Activated naive CD4-positive, alpha-beta T cell treated with anti-CD3 and anti-CD28 coated beads, Interleukin-2, amount 50 U/mL, for 16 hours (primary cell): Measurements from ENCODE around the gene PCYT1A.
"Not testable (repeated sequence)": the region's sequence is repeated elsewhere in the genome, so short reads cannot be mapped to it uniquely, and the experiment has no call there.

Experiments used
- DNase-seq: peaks from one replicate; pipeline ENCODE4 v3.0.0-alpha.2; 2020

PCYT1A gene

DNA sequence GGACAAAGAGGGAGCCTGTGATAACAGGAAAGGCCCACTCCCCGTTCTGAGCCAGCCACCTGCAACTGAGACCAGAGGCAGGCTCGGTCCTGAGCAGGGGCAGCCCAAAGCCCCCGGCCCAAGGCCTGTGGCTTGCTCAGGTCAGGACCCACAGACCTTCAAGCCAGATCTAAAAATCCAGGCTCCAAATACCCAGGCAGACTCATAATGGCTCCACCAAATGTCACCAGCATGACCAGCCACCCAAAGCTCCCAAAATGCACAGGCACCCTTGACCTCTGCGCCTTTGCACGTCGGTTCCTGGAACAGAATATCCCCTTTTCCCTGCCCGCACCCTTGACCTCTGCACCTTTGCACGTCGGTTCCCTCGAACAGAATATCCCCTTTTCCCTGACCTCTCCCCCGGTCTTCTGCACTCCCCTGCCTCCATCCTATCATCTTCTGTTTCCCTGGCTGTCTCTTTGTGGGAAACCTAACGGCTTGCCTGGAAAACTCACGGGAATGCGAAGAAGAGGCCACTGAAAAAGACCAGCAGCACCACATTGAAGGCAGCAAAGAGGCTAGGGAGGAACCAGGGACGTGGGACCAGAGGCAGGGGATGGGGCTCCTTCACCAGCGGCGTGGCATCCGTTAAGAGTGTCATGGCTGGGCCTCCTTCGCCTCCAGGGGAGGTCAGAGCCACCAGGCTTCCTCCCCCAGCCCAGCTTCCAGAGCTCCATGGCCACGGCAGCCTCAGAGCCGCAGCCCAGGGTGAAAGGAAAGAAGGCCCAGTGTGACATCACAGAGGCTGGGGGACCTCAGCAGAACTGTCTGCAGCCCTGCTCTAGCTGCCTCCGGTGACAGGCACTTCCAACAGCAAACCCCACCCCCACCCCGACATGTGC, 76.6 kb downstream of the PCYT1A start, which contains the start of gene ZDHHC19:
Gene ZDHHC19 (minus strand): TSS at position 728 of the 884 bp plus-strand sequence. CDS start 85 bp downstream, at position 643.
- DNase-seq, result no peak

DNA sequence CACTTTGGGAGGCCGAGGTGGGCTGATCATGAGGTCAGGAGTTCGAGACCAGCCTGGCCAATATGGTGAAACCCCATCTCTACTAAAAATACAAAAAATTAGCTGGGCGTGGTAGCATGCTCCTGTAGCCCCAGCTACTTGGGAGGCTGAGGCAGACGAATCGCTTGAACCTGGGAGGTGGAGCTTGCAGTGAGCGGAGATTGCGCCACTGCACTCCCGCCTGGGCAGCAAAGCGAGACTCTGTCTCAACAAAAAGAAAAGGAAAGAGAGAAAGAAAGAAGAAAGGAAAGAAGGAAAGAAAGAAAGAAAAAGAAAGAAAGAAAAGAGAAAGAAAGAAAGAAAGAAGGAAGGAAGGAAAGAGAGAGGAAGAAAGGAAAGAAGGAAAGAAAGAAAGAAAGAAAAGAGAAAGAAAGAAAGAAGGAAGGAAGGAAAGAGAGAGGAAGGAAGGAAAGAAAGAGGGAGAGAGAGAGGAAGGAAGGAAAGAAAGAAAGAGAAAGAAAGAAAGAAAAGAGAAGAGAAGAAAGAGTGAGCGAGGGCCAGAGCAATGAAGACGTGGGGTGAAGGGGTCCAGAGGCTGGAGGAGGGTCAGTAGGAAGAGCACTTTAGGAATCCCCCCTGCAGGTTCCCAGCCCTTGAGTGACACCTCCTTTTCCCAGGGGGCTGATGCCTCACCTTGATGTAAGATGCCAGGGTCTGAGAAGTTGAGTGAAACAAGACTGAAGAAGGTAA, 77.4 kb downstream of the PCYT1A start:
- not testable (repeated sequence) for DNase-seq

DNA sequence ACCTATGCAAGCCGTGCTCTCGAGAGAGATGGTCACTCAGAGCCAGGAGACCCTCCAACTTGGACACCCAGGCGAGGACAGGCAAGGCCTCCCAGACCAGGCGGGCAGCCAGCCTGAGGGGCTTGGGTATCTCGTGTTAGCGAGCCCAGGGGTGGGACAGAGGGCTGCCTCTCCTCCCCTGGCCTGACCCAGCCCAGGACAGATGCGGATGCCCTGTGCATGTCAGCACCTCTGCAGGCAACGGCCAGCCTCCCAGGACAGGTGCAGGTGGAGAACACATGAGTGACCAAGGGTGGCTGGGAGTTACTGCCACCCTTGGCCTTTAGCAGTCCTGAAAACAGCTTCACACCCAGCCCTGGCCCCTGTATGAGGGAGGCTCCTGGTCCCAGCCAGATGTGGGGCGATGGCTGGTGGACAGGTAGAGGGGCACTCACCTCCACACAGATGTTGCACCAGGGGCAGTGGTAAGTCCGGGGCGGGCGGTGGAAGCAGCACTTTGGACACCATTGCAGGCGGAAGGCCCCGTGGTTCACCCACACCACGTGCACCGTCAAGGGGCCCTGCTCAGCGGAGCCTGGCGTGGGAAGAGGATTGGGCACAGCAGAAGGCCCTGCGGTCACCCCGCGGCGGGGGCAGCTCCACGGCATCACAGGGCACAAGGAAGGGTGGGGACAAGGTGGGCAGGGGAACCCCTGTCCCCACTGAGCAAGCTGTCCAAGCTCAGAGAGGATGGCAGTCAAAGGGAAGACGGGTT, 78.4 kb downstream of the PCYT1A start:
- no peak for DNase-seq

DNA sequence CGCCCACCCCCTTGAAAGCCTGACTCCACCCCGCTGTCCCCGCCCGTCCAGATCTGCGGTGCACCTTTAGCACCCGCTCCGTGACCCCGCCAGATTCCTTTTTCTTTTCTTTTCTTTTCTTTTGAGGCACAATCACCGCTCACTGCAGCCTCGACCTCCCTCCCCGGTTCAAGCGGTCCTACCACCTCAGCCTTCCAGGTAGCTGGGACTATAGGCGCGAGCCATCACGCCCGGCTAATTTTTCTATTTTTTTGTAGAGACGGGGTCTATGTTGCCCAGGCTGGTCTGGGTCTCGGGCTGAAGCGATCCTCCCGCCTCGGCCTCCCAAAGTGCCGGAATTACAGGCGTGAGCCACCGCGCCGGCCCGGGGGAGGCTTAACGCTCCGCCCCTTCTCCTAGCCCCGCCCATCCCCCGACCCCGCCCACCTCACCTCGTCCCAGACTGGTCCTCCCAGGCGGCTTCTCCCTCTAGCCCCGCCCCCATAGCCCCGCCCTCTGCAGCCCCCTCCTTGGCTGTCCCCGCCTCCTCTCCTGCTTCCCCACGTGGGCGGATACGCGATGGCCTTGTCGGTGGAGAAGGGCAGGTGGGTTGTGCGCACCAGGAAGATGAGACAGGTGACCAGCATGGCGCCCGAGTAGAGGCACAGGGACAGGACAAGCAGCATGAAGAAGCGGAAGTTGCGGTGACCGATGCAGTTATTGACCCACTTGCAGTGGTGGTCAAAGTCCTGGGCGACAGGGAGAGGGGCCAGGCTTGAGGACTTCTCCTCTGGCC, 79.5 kb downstream of the PCYT1A start:
- DNase-seq, result peak; percentile 54

DNA sequence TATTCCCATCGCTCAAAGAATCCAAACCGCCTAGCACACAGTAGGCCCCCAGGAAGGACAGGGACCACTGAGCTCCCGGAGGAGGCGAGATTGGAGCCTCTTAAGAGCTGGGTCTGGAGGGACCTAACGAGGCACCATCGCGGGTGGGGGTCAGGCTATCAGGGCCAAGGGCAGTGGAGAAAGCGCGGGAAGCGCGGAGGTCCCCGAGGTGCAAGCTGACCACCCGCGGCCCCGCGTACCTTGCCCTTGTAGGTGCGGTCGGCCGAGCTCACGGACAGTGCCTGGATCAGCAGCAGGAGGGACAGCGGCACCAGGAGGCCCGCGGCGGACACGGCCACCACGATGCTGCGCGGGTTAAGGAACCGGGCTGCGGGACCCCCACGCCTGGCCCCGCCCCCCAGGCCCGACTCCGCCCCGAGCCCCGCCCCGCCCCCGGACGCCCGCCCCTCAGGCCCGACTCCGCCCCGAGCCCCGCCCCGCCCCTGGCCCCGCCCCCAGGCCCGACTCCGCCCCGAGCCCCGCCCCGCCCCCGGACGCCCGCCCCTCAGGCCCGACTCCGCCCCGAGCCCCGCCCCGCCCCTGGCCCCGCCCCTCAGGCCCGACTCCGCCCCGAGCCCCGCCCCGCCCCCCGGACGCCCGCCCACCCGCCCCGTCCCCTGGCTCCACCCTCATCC, 80.2 kb downstream of the PCYT1A start:
- DNase-seq, result no peak

DNA sequence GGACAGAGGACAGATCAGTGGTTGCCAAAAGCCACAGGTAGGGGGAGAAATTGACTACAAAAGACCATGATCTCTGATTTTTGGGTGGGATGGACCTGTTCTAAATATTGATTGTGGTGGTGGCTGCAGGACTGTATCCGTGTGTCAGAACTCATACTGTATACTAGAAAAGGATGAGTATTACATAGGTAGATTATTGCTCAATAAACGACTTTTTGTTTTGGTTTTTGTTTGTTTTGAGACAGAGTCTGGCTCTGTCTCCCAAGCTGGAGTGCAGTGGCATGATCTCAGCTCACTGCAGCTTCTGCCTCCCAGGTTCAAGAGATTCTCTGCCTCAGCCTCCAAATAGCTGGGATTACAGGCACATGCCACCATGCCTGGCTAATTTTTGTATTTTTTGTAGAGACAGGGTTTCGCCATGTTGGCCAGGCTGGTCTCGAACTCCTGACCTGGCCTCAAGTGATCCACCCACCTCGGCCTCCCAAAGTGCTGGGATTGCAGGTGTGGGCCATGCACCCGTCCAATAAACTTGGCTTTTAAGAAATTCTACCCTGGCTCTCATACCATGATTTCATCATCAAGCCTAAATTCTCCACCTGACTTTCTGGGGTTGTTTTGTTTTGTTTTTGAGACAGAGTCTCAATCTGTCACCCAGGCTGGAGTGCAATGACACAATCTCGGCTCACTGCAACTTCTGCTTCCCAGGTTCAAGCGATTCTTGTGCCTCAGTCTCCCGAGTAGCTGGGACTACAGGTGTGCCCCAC, 81.9 kb downstream of the PCYT1A start:
- not testable (repeated sequence) for DNase-seq

DNA sequence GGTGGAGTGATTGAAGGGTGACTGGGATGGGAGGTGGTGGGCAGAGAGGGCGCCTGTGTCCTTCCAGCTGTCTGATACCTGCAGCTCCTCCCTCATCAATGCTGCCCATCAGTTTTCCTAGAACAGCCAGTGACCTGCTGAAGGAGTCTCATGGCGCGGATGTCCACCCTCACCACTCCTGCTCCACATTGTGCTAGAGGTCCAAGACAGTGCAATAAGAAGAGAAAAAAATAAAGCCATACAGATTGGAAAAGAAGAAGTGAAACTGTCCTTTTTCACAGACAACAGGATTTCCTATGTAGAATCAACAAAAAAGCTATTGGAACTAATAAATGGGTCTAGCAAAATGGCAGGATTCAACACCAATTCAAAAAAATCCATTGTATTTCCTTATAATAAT, 83.7 kb downstream of the PCYT1A start:
- DNase-seq, result no peak

DNA sequence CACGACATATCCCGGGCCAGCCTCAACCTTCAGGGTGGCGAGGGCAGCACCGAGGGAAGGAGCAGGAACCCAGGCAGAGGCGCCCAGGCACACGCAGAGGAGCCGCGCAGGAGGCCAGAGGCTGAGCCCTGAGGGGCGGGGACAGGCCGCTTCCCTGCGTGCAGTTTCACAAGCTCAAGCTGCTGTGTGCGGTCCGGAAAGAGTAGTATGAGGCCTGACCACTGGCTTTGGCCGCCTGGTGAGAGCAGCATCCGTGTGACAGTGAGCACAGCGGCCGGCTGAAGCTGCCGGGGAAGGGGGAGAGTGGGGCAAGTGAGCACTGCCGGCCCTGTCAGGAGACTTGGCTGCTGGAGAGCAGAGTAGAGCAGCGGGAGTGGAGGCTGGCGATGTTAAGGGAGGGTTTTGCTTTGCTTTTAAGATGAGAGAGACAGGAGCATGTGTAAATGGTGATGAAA, 85.0 kb downstream of the PCYT1A start:
- DNase-seq, result no peak

DNA sequence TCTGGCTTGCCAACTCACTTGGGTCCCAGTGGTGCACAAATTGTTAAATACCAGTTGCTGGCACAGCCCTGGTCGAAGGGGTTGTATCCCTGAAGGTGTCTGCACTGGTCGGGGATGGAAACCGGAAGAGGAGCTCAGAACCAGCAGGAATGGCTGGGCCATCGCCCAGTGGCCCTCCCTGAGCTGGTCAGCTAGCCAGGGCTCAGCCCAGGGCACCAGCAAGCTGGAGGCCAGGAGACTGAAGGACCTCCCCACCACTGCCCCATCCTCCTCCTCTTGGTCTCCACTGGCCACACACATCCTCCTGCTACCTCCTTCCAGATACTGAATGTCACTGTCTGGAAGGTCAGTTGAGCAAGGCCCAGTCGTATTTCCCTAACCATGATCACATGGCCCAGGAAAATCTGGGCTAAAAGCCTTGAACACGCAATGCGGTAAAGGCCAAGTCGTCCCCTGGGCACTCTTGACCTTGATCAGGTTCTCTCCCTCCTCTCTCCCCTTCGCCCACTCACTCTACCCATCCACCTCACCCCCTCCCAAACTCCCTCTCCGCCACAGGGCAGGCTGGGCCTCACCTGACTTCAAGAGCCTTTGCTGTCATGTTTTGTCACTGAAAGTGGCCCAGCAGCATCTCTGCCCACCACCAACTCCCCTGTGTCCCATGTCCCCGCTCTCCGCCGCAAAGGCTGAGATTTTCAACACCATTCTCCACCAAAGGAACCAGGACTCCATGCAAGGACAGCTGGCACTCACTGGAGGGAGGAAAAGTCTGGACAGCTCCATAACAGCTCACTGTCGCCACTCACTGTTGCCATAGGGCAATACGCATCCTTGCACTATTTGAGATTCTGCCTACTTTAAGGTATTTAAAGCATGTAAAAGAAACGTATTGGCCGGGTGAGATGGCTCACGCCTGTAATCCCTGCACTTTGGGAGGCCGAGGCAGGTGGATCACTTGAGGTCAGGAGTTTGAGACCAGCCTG, 88.5 kb downstream of the PCYT1A start:
- no peak for DNase-seq

DNA sequence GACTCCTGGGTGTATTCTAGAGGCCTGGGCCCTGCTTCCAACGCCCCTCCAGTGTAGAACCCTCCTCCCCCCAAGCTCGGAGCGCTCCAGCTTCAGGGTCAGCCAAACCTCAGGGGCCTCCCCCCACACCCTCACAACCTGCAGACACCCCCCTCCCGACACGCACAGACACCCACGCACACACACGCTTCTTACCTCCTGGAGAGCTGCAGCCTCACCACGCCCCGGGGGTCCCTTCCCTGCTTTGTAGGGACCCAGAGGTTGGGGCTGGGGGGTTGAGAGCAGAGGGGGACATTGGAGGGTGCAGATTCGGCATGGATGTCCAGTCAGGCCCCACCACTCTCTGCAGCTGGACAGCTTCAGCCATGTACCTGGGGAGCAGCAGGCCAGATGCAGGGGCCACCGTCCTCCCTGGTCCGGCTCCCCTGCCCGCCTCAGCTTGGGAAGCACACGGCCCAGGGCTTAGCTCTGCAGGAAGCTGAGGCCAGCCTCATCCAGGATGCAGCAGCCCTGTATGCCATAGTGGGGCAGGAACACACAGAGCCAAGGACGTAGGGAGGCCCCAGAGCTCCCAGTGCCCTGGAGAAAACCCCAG, 89.3 kb downstream of the PCYT1A start:
- no peak for DNase-seq

DNA sequence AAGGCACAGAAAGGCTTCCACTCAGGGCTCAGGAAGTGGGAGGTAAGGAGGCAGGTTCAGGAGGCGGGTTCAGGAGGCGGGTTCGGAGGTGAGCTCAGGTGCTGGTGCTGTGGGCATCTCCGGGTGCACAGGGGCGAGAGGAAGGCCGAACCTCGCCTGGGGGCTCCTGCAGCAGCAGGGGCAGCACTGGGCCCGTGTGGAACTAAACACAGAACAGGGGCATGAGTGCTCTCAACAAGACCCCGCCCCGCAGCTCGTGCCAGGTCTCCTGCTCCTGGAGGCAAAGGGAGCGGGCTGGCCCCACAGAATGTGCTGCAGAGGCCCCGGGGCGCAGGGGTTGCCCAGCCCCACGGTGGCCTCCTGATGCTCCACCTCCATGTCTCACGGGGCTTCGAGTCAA, 90.0 kb downstream of the PCYT1A start:
- DNase-seq, result no peak

DNA sequence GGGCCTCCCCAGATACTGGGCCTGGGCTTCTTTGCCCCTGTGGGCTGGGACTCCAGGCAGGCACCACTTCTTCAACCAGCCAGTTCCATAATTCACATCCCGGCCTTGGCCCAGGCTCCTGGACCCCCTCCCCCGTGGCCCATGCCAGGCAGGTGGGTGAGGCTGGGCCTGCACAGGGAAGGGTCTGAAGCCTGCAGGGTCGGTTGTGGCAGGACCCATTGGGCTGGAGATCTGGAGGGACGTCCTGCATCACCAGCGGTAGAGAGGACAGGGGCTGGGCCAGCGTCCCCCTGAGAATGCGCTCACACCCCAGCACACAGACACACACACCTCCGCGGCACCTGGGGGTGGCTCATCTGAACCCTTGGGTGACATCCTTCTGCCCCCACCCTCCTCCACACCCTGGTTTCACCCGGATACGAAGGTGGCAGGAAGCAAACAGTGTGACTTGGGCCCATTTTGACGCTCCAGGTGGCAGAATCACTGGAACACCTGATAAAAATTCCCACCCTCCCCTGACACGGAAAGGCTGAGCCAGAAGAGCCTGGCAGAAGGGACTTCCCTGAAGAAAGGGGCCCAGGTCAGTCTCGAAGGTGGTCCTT, 91.8 kb downstream of the PCYT1A start:
- DNase-seq, result no peak

DNA sequence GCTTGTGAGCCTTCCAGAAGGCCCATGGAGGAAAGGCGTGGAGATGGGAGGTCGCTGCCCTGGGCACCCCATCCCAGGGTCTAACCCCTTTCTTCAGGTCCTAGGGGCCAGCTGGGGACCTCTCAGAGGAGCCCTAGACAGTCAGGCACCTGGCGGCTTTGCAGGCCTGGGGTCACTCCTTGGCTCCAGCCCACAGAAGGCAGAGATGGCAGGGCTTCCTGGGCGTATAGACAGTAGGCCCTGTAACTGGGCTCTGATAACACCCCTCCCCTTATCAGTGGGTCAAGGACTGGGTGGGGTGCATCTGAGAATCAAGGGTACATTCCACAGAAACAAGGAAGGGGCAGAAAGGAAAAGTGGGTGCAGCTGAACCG, 93.0 kb downstream of the PCYT1A start:
- DNase-seq, result no peak

DNA sequence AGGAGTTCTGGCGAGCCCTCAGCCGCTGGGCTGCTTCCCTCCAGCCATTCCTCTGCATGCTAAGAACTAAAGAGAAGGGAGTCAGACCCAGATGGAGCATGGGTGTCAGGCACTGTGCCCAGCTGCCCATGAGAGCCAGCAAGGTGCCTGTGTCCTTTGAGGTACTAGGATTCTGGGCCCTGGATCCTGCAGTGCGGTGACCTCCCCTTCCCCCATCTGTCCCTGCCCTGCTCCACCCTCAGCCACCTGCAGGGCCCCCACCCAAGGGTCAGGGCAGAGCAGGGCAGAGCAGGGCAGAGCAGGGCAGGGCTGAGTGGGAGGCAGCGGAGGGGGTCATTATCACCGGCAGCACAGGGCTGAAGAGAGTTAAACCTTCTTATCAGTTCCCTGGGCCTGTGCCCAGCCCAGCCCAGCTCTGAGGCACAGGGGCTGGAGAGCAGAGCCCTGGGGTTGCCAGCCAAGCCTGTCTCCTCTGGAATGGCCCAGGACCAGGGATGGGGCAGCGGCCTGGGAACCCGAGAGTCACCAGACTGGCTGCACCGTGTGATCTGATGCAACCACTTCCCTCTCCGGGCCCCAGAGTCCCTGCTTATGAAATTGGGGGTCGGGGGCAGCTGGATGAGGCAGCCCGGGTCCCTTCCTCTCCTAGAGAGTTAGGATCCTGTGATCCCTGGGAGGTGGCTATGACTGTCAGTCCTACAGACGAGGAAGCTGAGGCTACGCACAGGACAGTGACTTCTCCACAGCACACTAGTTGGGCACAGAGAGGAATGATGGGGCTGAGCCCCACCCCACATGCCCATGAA, 93.6 kb downstream of the PCYT1A start:
- DNase-seq, result no peak

DNA sequence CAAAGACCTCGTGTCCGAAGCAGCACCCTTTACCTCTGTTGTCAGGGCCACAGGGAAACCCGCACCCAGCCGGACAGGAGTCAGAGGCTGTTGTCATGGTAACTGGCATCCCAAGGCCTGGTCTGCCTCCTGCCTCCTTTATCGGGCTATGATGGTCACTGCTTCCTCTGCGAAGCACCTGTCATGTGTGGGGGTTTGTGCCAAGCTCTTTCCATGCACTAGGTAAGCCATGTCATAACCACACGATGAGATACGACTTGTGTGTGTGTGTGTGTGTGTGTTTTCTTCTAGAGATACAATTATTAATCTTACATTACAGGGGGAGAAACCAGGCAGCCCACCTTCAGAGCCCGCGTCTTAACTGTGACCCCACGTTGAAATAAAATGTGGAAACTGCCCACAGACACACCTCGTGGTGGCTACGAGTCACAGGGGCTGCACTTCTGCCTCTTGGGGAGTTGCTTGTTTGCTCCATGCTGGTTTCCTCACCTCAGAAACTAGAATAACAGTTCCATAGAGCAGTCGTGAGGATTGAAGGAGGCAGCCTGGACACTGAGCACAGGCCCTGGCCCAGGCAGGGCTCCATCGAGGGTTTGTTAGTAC, 94.3 kb downstream of the PCYT1A start:
- no peak for DNase-seq

DNA sequence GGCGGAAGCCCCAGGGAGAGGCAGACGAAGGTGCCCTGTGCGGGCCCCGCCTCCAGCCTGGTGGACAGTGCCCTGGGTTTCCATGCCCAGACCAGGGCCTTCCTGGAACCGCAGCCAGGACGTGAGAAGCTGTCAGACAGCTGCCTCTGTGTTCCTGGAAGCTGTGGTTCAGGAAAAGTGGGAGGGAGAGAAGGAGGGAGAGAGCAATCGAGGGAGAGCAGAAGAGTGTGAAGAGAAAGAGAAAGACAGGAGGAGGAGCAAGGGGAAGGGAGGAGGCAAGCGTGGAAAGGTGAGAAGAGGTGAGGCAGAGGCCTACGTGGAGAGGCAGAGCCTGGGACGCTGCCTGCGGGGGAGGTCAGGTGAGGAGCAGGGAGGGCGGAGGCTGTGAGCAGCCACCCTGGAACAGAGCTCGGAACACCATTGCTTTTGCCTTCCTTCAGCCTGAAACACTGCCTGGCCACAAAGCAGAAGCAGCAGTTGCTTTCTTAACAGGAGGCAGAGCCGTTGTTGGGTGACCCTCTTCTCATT, 94.9 kb downstream of the PCYT1A start:
- no peak for DNase-seq

DNA sequence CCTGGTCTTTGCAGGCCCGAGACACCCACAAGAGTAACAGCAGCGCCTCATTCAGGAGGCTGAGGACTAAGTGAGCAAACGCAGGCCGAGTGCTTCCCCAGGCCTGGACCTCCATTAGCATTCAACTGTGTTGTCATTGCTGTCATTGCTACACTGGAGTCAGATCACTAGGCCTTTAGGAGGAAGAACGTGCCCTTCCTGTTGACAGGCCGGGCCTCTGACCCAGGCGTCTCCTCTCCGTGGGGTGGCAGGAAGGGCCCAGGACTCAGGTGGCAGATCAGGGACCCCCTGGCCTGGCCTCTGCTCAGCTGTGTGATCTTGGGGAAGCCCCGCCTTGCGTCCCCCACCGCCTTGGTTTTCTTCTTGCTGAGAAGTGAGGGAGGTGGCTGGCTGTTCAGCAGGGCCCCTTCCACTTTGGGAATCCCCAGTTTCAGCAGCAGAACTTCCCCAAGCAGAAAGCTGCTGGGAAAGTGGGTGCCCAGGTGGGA, 95.4 kb downstream of the PCYT1A start:
- no peak for DNase-seq
